ENCODE data around the gene CBARP. TPM values are rescaled to one million over a fixed set of nuclear protein-coding genes. Genes with fewer than 3 reads are reported as not detected.

The CBARP gene
- total and polyA plus RNA-seq, 9 of the 15 experiments (the other 6 are each of a cell fraction or from before 2014, with no cell fraction given) = 0.03 to 8.9 (median 1.2) TPM; not detected in 1

DNA sequence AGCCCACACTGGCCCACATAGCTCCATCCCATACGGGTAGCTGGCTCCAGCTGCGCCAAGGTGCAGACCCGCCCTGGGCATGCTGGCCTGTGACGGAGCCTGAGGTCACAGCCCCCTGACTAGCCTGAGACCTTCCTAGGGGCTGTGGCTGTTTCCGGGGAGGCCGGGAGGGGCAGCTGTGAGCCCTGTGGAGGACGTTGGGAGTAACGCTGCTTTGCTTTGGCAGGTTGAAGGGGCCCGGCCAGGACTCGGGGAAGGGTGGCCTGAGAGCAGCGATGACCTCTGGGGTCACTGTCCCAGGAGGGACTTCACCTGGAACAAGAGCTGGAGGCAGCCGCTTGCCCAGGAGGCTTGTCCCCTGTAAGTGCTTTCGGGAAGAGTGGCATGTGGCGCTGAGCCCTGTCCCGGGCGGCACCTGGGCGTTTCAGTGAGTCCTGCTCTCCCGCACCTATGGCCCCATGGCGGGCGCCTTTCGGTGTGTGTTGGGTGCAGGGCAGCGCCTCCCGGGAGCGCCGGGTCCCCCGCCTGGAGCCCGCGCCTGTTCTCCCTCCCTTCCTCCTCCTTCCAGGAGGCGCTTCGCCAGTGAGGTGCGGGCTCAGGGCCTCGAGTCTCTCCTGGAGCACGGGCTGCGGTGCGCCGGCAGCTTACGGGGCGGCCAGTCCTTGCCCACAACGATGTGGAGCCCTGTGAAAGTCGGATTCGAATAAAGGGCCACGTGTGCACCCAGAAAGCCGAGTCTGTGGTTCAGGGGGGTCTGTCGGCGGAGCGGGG lies 36.5 kb upstream of the CBARP start (continued):
- TF ChIP-seq, protein P1, sequence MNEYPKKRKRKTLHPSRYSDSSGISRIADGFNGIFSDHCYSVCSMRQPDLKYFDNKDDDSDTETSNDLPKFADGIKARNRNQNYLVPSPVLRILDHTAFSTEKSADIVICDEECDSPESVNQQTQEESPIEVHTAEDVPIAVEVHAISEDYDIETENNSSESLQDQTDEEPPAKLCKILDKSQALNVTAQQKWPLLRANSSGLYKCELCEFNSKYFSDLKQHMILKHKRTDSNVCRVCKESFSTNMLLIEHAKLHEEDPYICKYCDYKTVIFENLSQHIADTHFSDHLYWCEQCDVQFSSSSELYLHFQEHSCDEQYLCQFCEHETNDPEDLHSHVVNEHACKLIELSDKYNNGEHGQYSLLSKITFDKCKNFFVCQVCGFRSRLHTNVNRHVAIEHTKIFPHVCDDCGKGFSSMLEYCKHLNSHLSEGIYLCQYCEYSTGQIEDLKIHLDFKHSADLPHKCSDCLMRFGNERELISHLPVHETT (CRISPR knock-in tag; conservative IDR thresholded peaks at IDR 0.05 in 1 of 2, IDR thresholded peaks at IDR 0.05 in 1 of 2) = no peak
- TF ChIP-seq, protein P2, sequence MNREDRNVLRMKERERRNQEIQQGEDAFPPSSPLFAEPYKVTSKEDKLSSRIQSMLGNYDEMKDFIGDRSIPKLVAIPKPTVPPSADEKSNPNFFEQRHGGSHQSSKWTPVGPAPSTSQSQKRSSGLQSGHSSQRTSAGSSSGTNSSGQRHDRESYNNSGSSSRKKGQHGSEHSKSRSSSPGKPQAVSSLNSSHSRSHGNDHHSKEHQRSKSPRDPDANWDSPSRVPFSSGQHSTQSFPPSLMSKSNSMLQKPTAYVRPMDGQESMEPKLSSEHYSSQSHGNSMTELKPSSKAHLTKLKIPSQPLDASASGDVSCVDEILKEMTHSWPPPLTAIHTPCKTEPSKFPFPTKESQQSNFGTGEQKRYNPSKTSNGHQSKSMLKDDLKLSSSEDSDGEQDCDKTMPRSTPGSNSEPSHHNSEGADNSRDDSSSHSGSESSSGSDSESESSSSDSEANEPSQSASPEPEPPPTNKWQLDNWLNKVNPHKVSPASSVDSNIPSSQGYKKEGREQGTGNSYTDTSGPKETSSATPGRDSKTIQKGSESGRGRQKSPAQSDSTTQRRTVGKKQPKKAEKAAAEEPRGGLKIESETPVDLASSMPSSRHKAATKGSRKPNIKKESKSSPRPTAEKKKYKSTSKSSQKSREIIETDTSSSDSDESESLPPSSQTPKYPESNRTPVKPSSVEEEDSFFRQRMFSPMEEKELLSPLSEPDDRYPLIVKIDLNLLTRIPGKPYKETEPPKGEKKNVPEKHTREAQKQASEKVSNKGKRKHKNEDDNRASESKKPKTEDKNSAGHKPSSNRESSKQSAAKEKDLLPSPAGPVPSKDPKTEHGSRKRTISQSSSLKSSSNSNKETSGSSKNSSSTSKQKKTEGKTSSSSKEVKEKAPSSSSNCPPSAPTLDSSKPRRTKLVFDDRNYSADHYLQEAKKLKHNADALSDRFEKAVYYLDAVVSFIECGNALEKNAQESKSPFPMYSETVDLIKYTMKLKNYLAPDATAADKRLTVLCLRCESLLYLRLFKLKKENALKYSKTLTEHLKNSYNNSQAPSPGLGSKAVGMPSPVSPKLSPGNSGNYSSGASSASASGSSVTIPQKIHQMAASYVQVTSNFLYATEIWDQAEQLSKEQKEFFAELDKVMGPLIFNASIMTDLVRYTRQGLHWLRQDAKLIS (CRISPR knock-in tag; IDR thresholded peaks at IDR 0.05) = no peak
- TF ChIP-seq NFXL1 (CRISPR knock-in tag; IDR thresholded peaks at IDR 0.05) (no peak), GABPA (tag; conservative IDR thresholded peaks at IDR 0.05; ENCODE audit: low read depth) (no peak), ZNF780A (CRISPR knock-in tag; IDR thresholded peaks at IDR 0.05) (no peak), KDM2B (CRISPR knock-in tag; IDR thresholded peaks at IDR 0.05) (no peak), EWSR1 (IDR thresholded peaks at IDR 0.05; ENCODE audit: borderline replicate concordance, low read depth, partially characterized antibody) (no peak), PHF21A (IDR thresholded peaks at IDR 0.05; ENCODE audit: borderline replicate concordance, low read depth) (no peak), FOXA1 (IDR thresholded peaks at IDR 0.05; ENCODE audit: borderline replicate concordance) (no peak), ZFX (CRISPR knock-in tag; IDR thresholded peaks at IDR 0.05) (no peak), MYC (IDR thresholded peaks at IDR 0.05; ENCODE audit: low read depth, low read length) (peak; percentile 11; the same call in 1 of the 2 replicates), MYC (CRISPR knock-in tag; IDR thresholded peaks at IDR 0.05; ENCODE audit: borderline replicate concordance, low read depth) (no peak), JUN (IDR thresholded peaks at IDR 0.05; ENCODE audit: borderline replicate concordance, low read depth, low read length) (no peak), JUN (CRISPR knock-in tag; IDR thresholded peaks at IDR 0.05; ENCODE audit: borderline replicate concordance) (no peak)
- TF ChIP-seq, protein P3, sequence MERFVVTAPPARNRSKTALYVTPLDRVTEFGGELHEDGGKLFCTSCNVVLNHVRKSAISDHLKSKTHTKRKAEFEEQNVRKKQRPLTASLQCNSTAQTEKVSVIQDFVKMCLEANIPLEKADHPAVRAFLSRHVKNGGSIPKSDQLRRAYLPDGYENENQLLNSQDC (CRISPR knock-in tag; IDR thresholded peaks at IDR 0.05) = no peak

Data from K562 (cell line).